IPS-18a (cell line): ENCODE results near the gene ARSJ.
"Not testable (repeated sequence)": the region's sequence is repeated elsewhere in the genome, so short reads cannot be mapped to it uniquely, and the experiment has no call there.

ENCODE experiments used
- H3K27ac ChIP-seq: one replicate; pipeline ENCODE4 v1.5.1; 2013; ENCODE audit warnings: low read length
- H3K27me3 ChIP-seq: one replicate; pipeline ENCODE4 v1.6.1; 2013; ENCODE audit warnings: mild to moderate bottlenecking, low read length; ENCODE audit not compliant: control insufficient read depth, insufficient read depth
- H3K36me3 ChIP-seq: one replicate; pipeline ENCODE4 v1.6.1; 2013; ENCODE audit warnings: low read depth, low read length; ENCODE audit not compliant: control insufficient read depth
- H3K4me1 ChIP-seq: one replicate; pipeline ENCODE4 v1.6.1; 2013; ENCODE audit warnings: low read depth, low read length; ENCODE audit not compliant: control insufficient read depth
- H3K4me3 ChIP-seq: one replicate; pipeline ENCODE4 v1.5.1; 2013; ENCODE audit warnings: low read length
- H3K9ac ChIP-seq: one replicate; pipeline ENCODE4 v1.6.1; 2013; ENCODE audit warnings: mild to moderate bottlenecking, low read length, moderate library complexity
- H3K9me3 ChIP-seq: one replicate; pipeline ENCODE4 v1.6.1; 2013; ENCODE audit warnings: low read depth, low read length; ENCODE audit not compliant: control insufficient read depth

The ARSJ gene

GRCh38 chr4:113953888-113954287 is 25.6 kb downstream of the ARSJ start:
- Histone ChIP-seq H3K27ac (no peak overlapping the region), H3K9me3 (no peaks in the 10 kb centered on the region), H3K4me1 (no peaks in the 10 kb centered on the region), H3K27me3 (no peaks in the 10 kb centered on the region), H3K9ac (no peak overlapping the region), H3K4me3 (no peak overlapping the region), H3K36me3 (no peaks in the 10 kb centered on the region)

GRCh38 chr4:113952452-113953029 is 26.9 kb downstream of the ARSJ start:
- H3K9ac ChIP-seq, result no peak overlapping the region
- H3K27ac ChIP-seq, result no peak overlapping the region
- H3K27me3 ChIP-seq, result no peaks in the 10 kb centered on the region
- H3K9me3 ChIP-seq, result no peaks in the 10 kb centered on the region
- no peak overlapping the region for H3K4me3 ChIP-seq
- no peaks in the 10 kb centered on the region for H3K4me1 ChIP-seq
- no peaks in the 10 kb centered on the region for H3K36me3 ChIP-seq

- H3K27me3 ChIP-seq, result no peaks in the 10 kb centered on the region
- H3K9me3 ChIP-seq, result no peaks in the 10 kb centered on the region
- no peak overlapping the region for H3K4me3 ChIP-seq
- no peak overlapping the region for H3K27ac ChIP-seq
- H3K36me3 ChIP-seq, result no peaks in the 10 kb centered on the region
- peaks cover under 1% of the 10 kb centered on the region for H3K4me1 ChIP-seq
- H3K9ac ChIP-seq, result no peak overlapping the region
Observed at GRCh38 chr4:113951263-113951662, 28.2 kb downstream of the ARSJ start.

- peaks cover 10% of the 10 kb centered on the region for H3K4me1 ChIP-seq
- no peak overlapping the region for H3K4me3 ChIP-seq
- H3K36me3 ChIP-seq, result no peaks in the 10 kb centered on the region
- H3K9me3 ChIP-seq, result no peaks in the 10 kb centered on the region
- H3K9ac ChIP-seq, result no peak overlapping the region
- no peak overlapping the region for H3K27ac ChIP-seq
- no peaks in the 10 kb centered on the region for H3K27me3 ChIP-seq
Observed at GRCh38 chr4:113950207-113950606, 29.2 kb downstream of the ARSJ start.

GRCh38 chr4:113947484-113947883 is 32.0 kb downstream of the ARSJ start:
- Histone ChIP-seq H3K4me3 (no peak overlapping the region), H3K9ac (no peak overlapping the region), H3K9me3 (no peaks in the 10 kb centered on the region), H3K36me3 (no peaks in the 10 kb centered on the region), H3K27me3 (no peaks in the 10 kb centered on the region), H3K27ac (no peak overlapping the region), H3K4me1 (peaks cover 14% of the 10 kb centered on the region)

GRCh38 chr4:113945906-113946305 is 33.5 kb downstream of the ARSJ start:
- Histone ChIP-seq H3K4me3 (no peak overlapping the region), H3K4me1 (peaks cover 14% of the 10 kb centered on the region), H3K9me3 (no peaks in the 10 kb centered on the region), H3K27me3 (no peaks in the 10 kb centered on the region), H3K27ac (no peak overlapping the region), H3K9ac (no peak overlapping the region), H3K36me3 (no peaks in the 10 kb centered on the region)

- H3K9me3 ChIP-seq, result no peaks in the 10 kb centered on the region
- no peaks in the 10 kb centered on the region for H3K27me3 ChIP-seq
- no peaks in the 10 kb centered on the region for H3K36me3 ChIP-seq
- no peak overlapping the region for H3K9ac ChIP-seq
- no peak overlapping the region for H3K27ac ChIP-seq
- H3K4me1 ChIP-seq, result peaks cover 14% of the 10 kb centered on the region
- H3K4me3 ChIP-seq, result no peak overlapping the region
Observed at GRCh38 chr4:113943863-113944262, 35.6 kb downstream of the ARSJ start.

DNA sequence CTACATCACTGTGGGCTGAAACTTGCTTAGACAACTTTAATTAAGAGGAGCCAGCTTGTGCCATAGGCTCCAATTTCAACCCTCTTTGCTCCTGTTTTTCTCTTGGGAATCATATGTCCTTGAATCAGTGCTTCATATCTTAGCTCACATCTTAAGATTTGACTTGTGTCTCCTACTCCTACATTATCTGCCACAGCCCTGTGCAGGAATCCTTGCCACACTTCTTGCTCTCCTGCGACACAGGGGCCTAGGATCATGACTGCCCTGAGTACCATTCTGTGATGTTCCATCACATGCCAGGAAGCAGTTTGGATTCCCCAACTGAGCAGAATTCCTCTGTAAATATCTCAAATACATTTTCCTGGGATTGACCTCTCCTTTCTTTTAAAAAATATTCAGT is 36.4 kb downstream of the ARSJ start:
- no peak overlapping the region for H3K9ac ChIP-seq
- H3K9me3 ChIP-seq, result no peaks in the 10 kb centered on the region
- H3K27ac ChIP-seq, result no peak overlapping the region
- H3K27me3 ChIP-seq, result no peaks in the 10 kb centered on the region
- no peak overlapping the region for H3K4me3 ChIP-seq
- H3K36me3 ChIP-seq, result no peaks in the 10 kb centered on the region
- H3K4me1 ChIP-seq, result peaks cover 14% of the 10 kb centered on the region

DNA sequence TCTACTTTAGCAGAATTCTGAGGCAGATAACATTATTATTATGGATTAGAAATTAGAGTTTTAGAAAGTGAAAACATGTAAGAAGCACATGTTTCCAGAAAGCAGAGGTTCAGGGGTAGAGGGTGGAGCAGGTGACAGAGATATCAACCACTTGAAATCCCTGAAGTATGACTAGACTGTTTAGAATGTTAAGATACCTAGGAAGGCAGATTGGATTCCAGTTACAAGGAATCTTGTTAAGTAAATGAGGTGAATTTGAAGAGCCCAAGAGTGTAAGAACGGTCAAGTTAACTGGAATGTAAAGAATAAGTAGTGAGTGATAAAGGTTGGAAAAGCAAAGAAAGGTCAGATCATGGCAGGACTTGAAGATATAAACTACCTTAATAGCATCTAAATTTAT is 37.6 kb downstream of the ARSJ start:
- Histone ChIP-seq H3K9me3 (no peaks in the 10 kb centered on the region), H3K36me3 (no peaks in the 10 kb centered on the region), H3K27ac (no peak overlapping the region), H3K27me3 (no peaks in the 10 kb centered on the region), H3K4me1 (peaks cover 14% of the 10 kb centered on the region), H3K9ac (no peak overlapping the region), H3K4me3 (no peak overlapping the region)

DNA sequence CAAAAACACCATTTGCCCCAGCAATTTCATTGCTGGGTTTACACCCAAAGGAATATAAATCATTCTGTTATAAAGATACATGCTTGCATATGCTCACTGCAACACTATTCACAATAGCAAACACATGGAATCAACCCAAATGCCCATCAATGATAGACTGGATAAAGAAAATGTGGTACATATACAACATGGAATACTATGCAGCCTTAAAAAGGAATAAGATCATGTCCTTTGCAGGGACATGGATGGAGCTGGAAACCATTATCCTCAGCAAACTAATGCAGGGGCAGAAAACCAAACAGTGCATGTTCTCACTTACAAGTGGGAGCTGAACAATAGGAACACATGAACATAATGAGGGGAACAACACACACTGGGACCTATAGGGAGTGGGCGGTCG is 39.3 kb downstream of the ARSJ start:
- H3K27me3 ChIP-seq, H3K27ac ChIP-seq, H3K9me3 ChIP-seq, H3K4me3 ChIP-seq, H3K9ac ChIP-seq, H3K4me1 ChIP-seq, H3K36me3 ChIP-seq: not testable (repeated sequence)

DNA sequence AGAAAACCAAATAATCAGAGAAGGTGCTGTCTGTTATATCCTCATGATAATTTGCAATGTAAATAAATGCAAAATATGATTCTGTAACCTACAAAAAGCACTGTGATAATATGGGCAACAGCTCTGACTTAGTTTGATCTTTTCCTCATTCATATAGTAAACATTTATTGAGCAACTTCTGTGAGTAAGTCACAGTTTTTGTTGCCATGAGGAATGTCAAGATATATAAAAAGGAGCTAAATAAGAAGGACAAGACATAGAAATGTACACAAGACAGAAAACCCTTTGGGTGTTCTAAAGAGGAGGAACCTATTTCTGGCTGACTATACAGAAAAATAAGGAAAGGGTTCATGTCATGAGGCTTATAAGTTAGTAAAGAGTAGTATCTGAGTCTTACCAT is 44.3 kb downstream of the ARSJ start:
- Histone ChIP-seq H3K4me3 (no peak overlapping the region), H3K9ac (no peak overlapping the region), H3K27ac (no peak overlapping the region), H3K9me3 (no peaks in the 10 kb centered on the region), H3K36me3 (no peaks in the 10 kb centered on the region), H3K27me3 (no peaks in the 10 kb centered on the region), H3K4me1 (no peaks in the 10 kb centered on the region)

DNA sequence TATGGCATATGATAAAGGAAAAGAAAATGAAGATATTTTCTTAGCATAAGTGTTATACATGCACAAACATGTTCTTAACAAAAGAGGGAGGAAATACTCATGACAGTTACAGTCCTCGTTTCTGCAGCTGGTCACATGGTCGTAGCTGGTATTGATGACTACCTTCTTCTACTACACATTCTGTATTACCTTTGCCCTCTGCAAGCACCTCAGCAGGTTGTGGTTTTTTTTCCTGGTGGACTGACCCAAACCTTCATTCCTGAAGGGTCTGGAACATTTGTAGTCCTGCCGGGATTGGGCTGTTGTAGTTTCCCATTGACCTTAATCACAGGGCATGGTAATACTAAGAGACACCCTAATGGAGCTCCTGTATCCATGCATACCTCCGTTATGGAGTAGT is 54.7 kb downstream of the ARSJ start:
- not testable (repeated sequence) for H3K4me3 ChIP-seq, H3K27me3 ChIP-seq, H3K9ac ChIP-seq, H3K4me1 ChIP-seq, H3K36me3 ChIP-seq, H3K9me3 ChIP-seq, H3K27ac ChIP-seq
